Osteocyte (in vitro differentiated cells): Measurements from ENCODE around the gene MAN1A1. TPM values are rescaled to one million over a fixed set of nuclear protein-coding genes. Genes with fewer than 3 reads are reported as not detected.

ENCODE experiments used
- DNase-seq: peaks from one replicate; pipeline ENCODE4 v3.0.0; 2021; ENCODE audit warnings: mixed read lengths; ENCODE audit not compliant: unreplicated experiment; ENCODE audit errors: extremely low spot score
- H3K27ac Mint-ChIP-seq: one replicate; pipeline ENCODE4 v1.8.0; 2021; ENCODE audit warnings: mild to moderate bottlenecking, mixed read lengths; ENCODE audit not compliant: unreplicated experiment
- H3K27me3 Mint-ChIP-seq: one replicate; pipeline ENCODE4 v1.8.0; 2021; ENCODE audit warnings: mixed read lengths; ENCODE audit not compliant: unreplicated experiment
- H3K36me3 Mint-ChIP-seq: one replicate; pipeline ENCODE4 v1.8.0; 2021; ENCODE audit warnings: mixed read lengths; ENCODE audit not compliant: unreplicated experiment
- H3K4me1 Mint-ChIP-seq: one replicate; pipeline ENCODE4 v1.8.0; 2021; ENCODE audit warnings: mixed read lengths; ENCODE audit not compliant: unreplicated experiment
- H3K4me3 Mint-ChIP-seq: one replicate; pipeline ENCODE4 v1.8.0; 2021; ENCODE audit warnings: mild to moderate bottlenecking, moderate library complexity, mixed read lengths; ENCODE audit not compliant: unreplicated experiment
- H3K9me3 Mint-ChIP-seq: one replicate; pipeline ENCODE4 v1.8.0; 2021; ENCODE audit warnings: mixed read lengths; ENCODE audit not compliant: unreplicated experiment
- CTCF ChIP-seq: fragments of 200-600 bp; sonication (generic); IDR thresholded peaks from 2 replicates; pipeline ENCODE4 v1.5.0; 2021; ENCODE audit warnings: antibody characterized with exemption, mild to moderate bottlenecking, moderate library complexity
- total RNA-seq: library from RNA; stranded (reverse); gene quantifications from 2 replicates; pipeline ENCODE4 v1.2.1, GENCODE V29; 2021

The MAN1A1 gene
- total RNA-seq, 1 donor from 2014 or later = 7.0 TPM

- Mint-ChIP-seq H3K36me3 (no peaks in the 10 kb centered on the region), H3K4me1 (no peaks in the 10 kb centered on the region), H3K27me3 (no peaks in the 10 kb centered on the region), H3K4me3 (no peak overlapping the region), H3K27ac (no peak overlapping the region), H3K9me3 (peaks cover 12% of the 10 kb centered on the region)
- no peak for TF ChIP-seq CTCF
- DNase-seq = no peak
These were observed 82.2 kb downstream of the MAN1A1 start for GRCh38 chr6:119267126-119267905.

- no peak overlapping the region for H3K4me3 Mint-ChIP-seq
- H3K27ac Mint-ChIP-seq = no peak overlapping the region
- no peak for TF ChIP-seq CTCF
- H3K27me3 Mint-ChIP-seq = no peaks in the 10 kb centered on the region
- H3K36me3 Mint-ChIP-seq = no peaks in the 10 kb centered on the region
- H3K4me1 Mint-ChIP-seq = peaks cover 5% of the 10 kb centered on the region
- DNase-seq = no peak
- H3K9me3 Mint-ChIP-seq = peaks cover 2% of the 10 kb centered on the region
These were observed 84.6 kb downstream of the MAN1A1 start for GRCh38 chr6:119264854-119265397.

GRCh38 chr6:119262612-119263011 is 86.9 kb downstream of the MAN1A1 start:
- Mint-ChIP-seq H3K27me3 (no peaks in the 10 kb centered on the region), H3K36me3 (no peaks in the 10 kb centered on the region), H3K9me3 (no peaks in the 10 kb centered on the region), H3K4me1 (peaks cover 5% of the 10 kb centered on the region), H3K27ac (no peak overlapping the region), H3K4me3 (no peak overlapping the region)
- no peak for TF ChIP-seq CTCF
- DNase-seq = no peak

- DNase-seq = no peak
- no peaks in the 10 kb centered on the region for H3K36me3 Mint-ChIP-seq
- no peaks in the 10 kb centered on the region for H3K9me3 Mint-ChIP-seq
- H3K4me3 Mint-ChIP-seq = no peak overlapping the region
- no peak for TF ChIP-seq CTCF
- H3K4me1 Mint-ChIP-seq = peaks cover 5% of the 10 kb centered on the region
- no peaks in the 10 kb centered on the region for H3K27me3 Mint-ChIP-seq
- no peak overlapping the region for H3K27ac Mint-ChIP-seq
These were observed 87.6 kb downstream of the MAN1A1 start for GRCh38 chr6:119261944-119262284.

GRCh38 chr6:119259027-119259426 is 90.5 kb downstream of the MAN1A1 start:
- Mint-ChIP-seq H3K27ac (no peak overlapping the region), H3K27me3 (peaks cover 2% of the 10 kb centered on the region), H3K4me1 (peaks cover 5% of the 10 kb centered on the region), H3K36me3 (no peaks in the 10 kb centered on the region), H3K9me3 (no peaks in the 10 kb centered on the region), H3K4me3 (no peak overlapping the region)
- no peak for DNase-seq
- TF ChIP-seq CTCF = no peak
